Naive thymus-derived CD8-positive, alpha-beta T cell (primary cell): ENCODE data around the gene AP2A1. TPM values are rescaled to one million over a fixed set of nuclear protein-coding genes. Genes with fewer than 3 reads are reported as not detected.

Experiments used
- ATAC-seq, 2 donors: fragments of 150-1000 bp; cut with Tn5 transposase in 1 of 2; sonication (Bioruptor Pico), chemical (Tn5 transposase) in 1 of 2; 1 replicate in 1 of 2; 2 replicates in 1 of 2; pipeline ENCODE4 v1.10.0; 2021; ENCODE audit warnings: mild to moderate bottlenecking in 2 of 2, moderate library complexity in 2 of 2
- POLR2A ChIA-PET: fragments of 350-600 bp; sonication (Branson Sonifier 250); formaldehyde crosslinking; loops from one replicate; lab custom pipeline; 2021; ENCODE audit warnings: antibody characterized with exemption; lab: Charles Lee
- DNase-seq, 10 donors: peaks; one replicate each; pipeline versions ENCODE4 v3.0.0 to v3.0.0-alpha.2; 2020 to 2022
- H3K27ac Mint-ChIP-seq, 10 donors: one replicate each; pipeline ENCODE4 v1.8.0; 2020 to 2022; ENCODE audit warnings: mild to moderate bottlenecking in 10 of 10, mixed read lengths in 10 of 10, moderate library complexity in 4 of 10, inconsistent platforms in 1 of 10
- H3K27me3 Mint-ChIP-seq, 5 donors: one replicate each; pipeline ENCODE4 v1.8.0; 2021 to 2022; ENCODE audit warnings: mixed read lengths in 5 of 5
- H3K36me3 Mint-ChIP-seq, 3 donors: one replicate each; pipeline ENCODE4 v1.8.0; 2020 to 2022; ENCODE audit warnings: mixed read lengths in 3 of 3, mild to moderate bottlenecking in 2 of 3, inconsistent platforms in 1 of 3
- H3K4me1 Mint-ChIP-seq, 4 donors: one replicate each; pipeline ENCODE4 v1.8.0; 2021 to 2022; ENCODE audit warnings: mixed read lengths in 4 of 4
- H3K4me3 Mint-ChIP-seq, 10 donors: one replicate each; pipeline ENCODE4 v1.8.0; 2020 to 2022; ENCODE audit warnings: mild to moderate bottlenecking in 10 of 10, mixed read lengths in 10 of 10, moderate library complexity in 6 of 10, inconsistent platforms in 1 of 10
- H3K9me3 Mint-ChIP-seq, 9 donors: one replicate each; pipeline ENCODE4 v1.8.0; 2020 to 2022; ENCODE audit warnings: mixed read lengths in 9 of 9, mild to moderate bottlenecking in 3 of 9, inconsistent platforms in 1 of 9, moderate library complexity in 1 of 9
- polyA plus RNA-seq, 3 donors: library from polyadenylated mRNA; unstranded; fragments of 300-500 nt; fragmentation: Illumina TruSeq; gene quantifications; one replicate each; pipeline ENCODE4 v1.2.3, GENCODE V29; 2021
- total RNA-seq, 8 experiments: library from RNA in 2 of 8; stranded (reverse) in 2 of 8; gene quantifications; one replicate each; pipeline ENCODE4 v1.2.3 and lab custom pipeline; 2021 to 2026

Gene AP2A1
- total and polyA plus RNA-seq, 5 experiments from 2014 or later, result 4.5 to 57.8 (median 6.5) TPM

DNA sequence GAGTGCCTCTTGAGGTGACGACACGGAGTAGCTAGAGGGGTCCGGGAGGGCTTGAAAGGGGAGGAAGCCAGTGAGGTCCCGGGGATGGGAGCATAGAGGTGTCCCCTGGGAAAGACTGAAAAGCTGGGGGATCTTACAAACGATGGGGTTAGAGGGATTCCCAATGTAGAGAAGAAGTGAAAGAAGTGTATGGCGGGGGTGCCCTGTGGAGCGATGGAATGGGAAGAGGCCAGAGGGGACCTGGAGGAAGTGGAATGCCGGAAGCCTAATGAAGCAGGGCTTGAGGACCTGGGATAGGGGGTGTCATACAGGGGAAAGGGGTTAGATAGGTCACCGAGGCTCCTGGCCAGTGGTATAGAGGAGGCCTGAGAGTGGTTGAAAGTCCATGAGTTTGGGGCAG is 580 bp downstream of the AP2A1 start:
- peak overlapping the region; percentile 76 to 97 (median 88) for H3K27ac Mint-ChIP-seq
- POLR2A ChIA-PET, result interaction anchor here (0.5 to 3.6 kb wide), 11 partner anchors 38 to 957 kb away, joined by 3 to 40 read pairs (median 5); partner anchors contain the start of genes AKT1S1, ATF5, FUZ and NUP62

DNA sequence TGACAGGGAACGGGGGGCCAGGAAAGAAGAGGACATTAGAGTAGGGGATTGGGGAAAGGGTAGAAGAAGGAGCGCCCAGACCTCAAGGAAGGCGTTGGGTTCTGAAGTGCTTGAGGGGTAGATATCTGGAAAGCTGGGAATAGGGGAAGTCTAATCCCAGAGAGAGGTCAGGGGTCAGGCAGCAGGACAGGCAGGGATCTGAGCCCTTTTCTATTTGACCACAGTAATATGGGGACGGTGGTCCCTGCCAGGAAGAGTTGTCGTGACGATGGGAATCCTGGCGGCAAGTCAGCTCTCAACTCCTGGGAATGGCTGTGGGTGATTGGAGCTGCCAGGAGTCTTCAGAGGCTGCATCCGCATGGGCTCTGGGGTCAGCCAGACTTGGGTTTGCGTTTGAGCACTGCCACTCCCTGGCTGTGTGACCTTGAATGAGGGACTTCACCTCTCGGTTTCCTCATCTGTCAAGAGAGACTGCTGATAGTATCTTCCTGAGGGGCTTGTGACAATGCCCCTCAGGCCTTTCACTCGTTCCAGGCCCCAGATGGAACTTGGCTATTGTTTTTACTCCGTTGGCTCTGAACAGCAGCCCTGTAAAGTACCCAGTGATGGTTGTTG is 1.3 kb downstream of the AP2A1 start:
- H3K4me1 Mint-ChIP-seq, result peaks cover 36 to 52% (median 44%) of the 10 kb centered on the region in 4 donors
- POLR2A ChIA-PET, result interaction anchor here (0.5 to 3.6 kb wide), 5 partner anchors 39 to 215 kb away, joined by 3 to 40 read pairs (median 4); partner anchors contain the start of gene FUZ
- H3K4me3 Mint-ChIP-seq, result peak overlapping the region; percentile 77 to 97 (median 91)

More for the DNA sequence above, 580 bp downstream of the AP2A1 start:
- no peaks in the 10 kb centered on the region for H3K9me3 Mint-ChIP-seq
- peak overlapping the region; percentile 77 to 97 (median 91) for H3K4me3 Mint-ChIP-seq
- peaks cover 0 to 9% (median 0%) of the 10 kb centered on the region in 3 donors for H3K36me3 Mint-ChIP-seq
- peaks cover 0 to 4% (median 0%) of the 10 kb centered on the region in 5 donors for H3K27me3 Mint-ChIP-seq
- no peak for DNase-seq
- peaks cover 31 to 48% (median 41%) of the 10 kb centered on the region in 4 donors for H3K4me1 Mint-ChIP-seq
- no peak for ATAC-seq

DNA sequence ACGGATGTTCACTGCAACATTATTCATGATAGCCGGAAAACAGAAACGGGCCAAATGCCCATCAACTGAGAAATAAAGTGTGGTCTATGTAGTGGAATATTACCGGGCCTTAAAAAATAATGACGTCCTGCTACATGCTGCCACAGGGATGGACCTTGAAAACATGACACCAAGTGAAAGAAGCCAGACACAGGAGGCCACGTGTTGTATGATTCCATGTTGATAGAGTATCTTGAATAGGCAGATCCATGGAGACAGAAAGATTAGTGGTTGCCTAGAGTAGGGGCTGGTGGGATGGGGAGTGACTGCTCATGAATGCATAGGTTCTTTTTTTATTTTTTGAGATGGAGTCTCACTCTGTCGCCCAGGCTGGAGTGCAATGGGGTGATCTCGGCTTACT is 3.7 kb downstream of the AP2A1 start:
- Mint-ChIP-seq H3K27ac (peak overlapping the region in 2 of 10 donors; percentile 48 to 55), H3K4me3 (peak overlapping the region in 1 of 10 donors; percentile 6), H3K36me3 (peaks cover 0 to 19% (median 8%) of the 10 kb centered on the region in 3 donors), H3K27me3 (peaks cover 0 to 4% (median 0%) of the 10 kb centered on the region in 5 donors), H3K9me3 (no peaks in the 10 kb centered on the region), H3K4me1 (peaks cover 39 to 66% (median 51%) of the 10 kb centered on the region in 4 donors)
- DNase-seq (no peak), ATAC-seq (no peak)
- POLR2A ChIA-PET, result interaction anchor here (0.7 kb wide), 3 partner anchors 40 to 752 kb away, joined by 4 to 8 read pairs (median 7); no protein-coding TSS in a partner anchor

More for the DNA sequence above, 1.3 kb downstream of the AP2A1 start:
- no peak for DNase-seq
- H3K27me3 Mint-ChIP-seq, result peaks cover 0 to 4% (median 0%) of the 10 kb centered on the region in 5 donors
- peaks cover 0 to 13% (median 3%) of the 10 kb centered on the region in 3 donors for H3K36me3 Mint-ChIP-seq
- H3K27ac Mint-ChIP-seq, result peak overlapping the region in 9 of 10 donors; percentile 76 to 97 (median 90)
- ATAC-seq, result no peak
- no peaks in the 10 kb centered on the region for H3K9me3 Mint-ChIP-seq

DNA sequence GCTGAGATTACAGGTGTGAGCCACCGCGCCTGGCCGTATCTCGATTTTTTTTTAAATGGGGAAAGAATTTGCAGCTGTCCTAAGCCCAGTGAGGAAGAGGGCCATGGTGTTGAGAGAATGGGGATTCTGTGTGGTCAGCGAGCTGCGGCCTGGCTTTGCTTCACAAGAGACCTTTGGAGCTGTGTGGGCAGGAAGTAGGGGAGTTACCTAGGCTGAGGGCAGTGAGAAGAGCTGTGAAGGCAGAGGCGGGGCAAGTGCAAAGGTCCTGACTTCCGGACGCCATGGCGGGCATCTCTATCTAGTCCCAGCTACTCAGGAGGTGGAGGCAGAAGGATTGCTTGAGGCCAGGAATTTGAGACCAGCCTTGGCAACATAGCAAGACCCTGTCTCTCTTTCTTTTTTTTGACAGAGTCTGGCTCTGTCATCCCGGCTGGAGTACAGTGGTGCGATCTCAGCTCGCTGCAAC is 4.9 kb downstream of the AP2A1 start:
- Mint-ChIP-seq H3K27me3 (no peaks in the 10 kb centered on the region), H3K4me1 (peaks cover 38 to 69% (median 53%) of the 10 kb centered on the region in 4 donors), H3K36me3 (peaks cover 0 to 22% (median 8%) of the 10 kb centered on the region in 3 donors), H3K27ac (peak overlapping the region in 3 of 10 donors; percentile 16 to 43 (median 37)), H3K4me3 (peak overlapping the region in 2 of 10 donors; percentile 6 to 7), H3K9me3 (no peaks in the 10 kb centered on the region)
- POLR2A ChIA-PET, result no interaction called here
- ATAC-seq, result no peak
- no peak for DNase-seq

GRCh38 chr19:49772850-49773432 is 6.1 kb downstream of the AP2A1 start:
- Mint-ChIP-seq H3K27ac (peak overlapping the region in 3 of 10 donors; percentile 67 to 83 (median 75)), H3K27me3 (no peaks in the 10 kb centered on the region), H3K9me3 (no peaks in the 10 kb centered on the region), H3K4me3 (no peak overlapping the region), H3K4me1 (peaks cover 30 to 61% (median 44%) of the 10 kb centered on the region in 4 donors), H3K36me3 (peaks cover 0 to 23% (median 8%) of the 10 kb centered on the region in 3 donors)
- POLR2A ChIA-PET, result no interaction called here
- no peak for ATAC-seq
- no peak for DNase-seq

DNA sequence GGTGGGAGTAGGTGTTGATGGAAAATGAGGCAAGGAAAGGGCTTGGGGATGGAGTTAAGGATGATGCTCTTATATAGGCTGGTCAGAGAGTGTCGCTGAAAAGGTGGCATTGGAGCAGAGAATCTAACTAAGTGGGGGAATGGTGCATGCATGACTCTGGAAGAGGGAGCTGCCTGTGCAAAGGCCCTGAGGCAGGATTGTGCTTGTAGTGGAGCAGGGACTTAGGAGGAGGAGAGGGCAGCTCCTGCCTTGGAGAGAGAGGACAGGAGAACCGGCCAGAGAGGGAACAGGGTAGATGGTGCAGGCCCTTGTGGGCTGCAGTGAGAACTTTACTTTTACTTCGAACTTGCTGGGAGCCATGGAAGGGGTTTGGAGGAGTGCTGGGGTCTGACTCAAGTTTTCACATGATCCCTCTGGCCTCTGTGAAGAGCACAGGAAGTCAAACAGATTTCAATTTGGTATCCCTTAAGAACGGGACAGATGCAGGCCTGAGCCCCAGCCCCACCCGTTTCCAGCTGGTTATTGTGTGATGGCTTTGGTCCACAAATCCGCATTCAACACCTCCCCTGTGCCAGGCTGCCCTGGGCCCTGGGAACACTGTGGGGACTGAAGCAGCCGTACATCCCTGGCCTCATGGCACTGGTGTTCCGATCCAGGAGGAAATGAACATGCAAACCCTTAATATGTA is 7.0 kb downstream of the AP2A1 start:
- POLR2A ChIA-PET, result no interaction called here
- Mint-ChIP-seq H3K4me1 (peaks cover 26 to 52% (median 37%) of the 10 kb centered on the region in 4 donors), H3K36me3 (peaks cover 0 to 23% (median 8%) of the 10 kb centered on the region in 3 donors), H3K27me3 (no peaks in the 10 kb centered on the region), H3K9me3 (no peaks in the 10 kb centered on the region), H3K27ac (peak overlapping the region in 3 of 10 donors; percentile 25 to 83 (median 67)), H3K4me3 (peak overlapping the region in 1 of 10 donors; percentile 35)
- no peak for DNase-seq
- no peak for ATAC-seq

GRCh38 chr19:49774969-49775368 is 8.2 kb downstream of the AP2A1 start:
- Mint-ChIP-seq H3K4me3 (no peak overlapping the region), H3K36me3 (peaks cover 0 to 24% (median 9%) of the 10 kb centered on the region in 3 donors), H3K27ac (no peak overlapping the region), H3K4me1 (peaks cover 24 to 49% (median 34%) of the 10 kb centered on the region in 4 donors), H3K27me3 (no peaks in the 10 kb centered on the region), H3K9me3 (no peaks in the 10 kb centered on the region)
- ATAC-seq (no peak), DNase-seq (no peak)
- POLR2A ChIA-PET, result no interaction called here

GRCh38 chr19:49775742-49776370 is 9.1 kb downstream of the AP2A1 start:
- POLR2A ChIA-PET, result interaction anchor here (1.7 kb wide), 1 partner anchor 12 kb away, joined by 3 read pairs; the partner anchor contains the start of gene TSKS
- Mint-ChIP-seq H3K4me3 (peak overlapping the region in 2 of 10 donors; percentile 11 to 36), H3K36me3 (peaks cover 0 to 24% (median 9%) of the 10 kb centered on the region in 3 donors), H3K27ac (peak overlapping the region in 7 of 10 donors; percentile 41 to 89 (median 75)), H3K4me1 (peaks cover 26 to 51% (median 38%) of the 10 kb centered on the region in 4 donors), H3K27me3 (no peaks in the 10 kb centered on the region), H3K9me3 (no peaks in the 10 kb centered on the region)
- ATAC-seq (peak; percentile 39 to 72), DNase-seq (no peak)

DNA sequence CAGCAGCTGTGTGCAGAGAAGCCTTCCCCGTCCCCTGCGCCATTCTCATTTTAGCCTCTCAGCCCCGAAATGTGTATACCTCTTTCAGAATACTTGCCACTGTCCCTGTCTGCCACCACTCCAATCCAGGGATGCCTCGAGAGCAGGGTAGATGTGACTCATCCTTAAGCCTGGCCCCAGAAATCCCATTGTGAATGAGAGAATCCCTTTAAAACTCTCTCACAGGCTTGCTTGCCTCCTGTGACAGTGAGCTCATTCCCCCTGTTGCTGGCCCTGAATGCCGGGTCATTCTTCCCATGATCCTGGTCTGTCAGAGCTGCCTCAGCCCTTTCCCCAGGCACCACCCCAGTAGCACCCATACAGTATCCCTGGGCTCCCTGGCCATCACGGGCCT is 9.6 kb downstream of the AP2A1 start:
- POLR2A ChIA-PET, result interaction anchor here (1.7 kb wide), 1 partner anchor 13 kb away, joined by 3 read pairs; the partner anchor contains the start of gene TSKS
- no peaks in the 10 kb centered on the region for H3K27me3 Mint-ChIP-seq
- H3K4me1 Mint-ChIP-seq, result peaks cover 30 to 54% (median 42%) of the 10 kb centered on the region in 4 donors
- no peak for ATAC-seq
- peak overlapping the region in 5 of 10 donors; percentile 66 to 89 (median 76) for H3K27ac Mint-ChIP-seq
- H3K9me3 Mint-ChIP-seq, result no peaks in the 10 kb centered on the region
- H3K36me3 Mint-ChIP-seq, result peaks cover 0 to 27% (median 9%) of the 10 kb centered on the region in 3 donors
- peak overlapping the region in 1 of 10 donors; percentile 36 for H3K4me3 Mint-ChIP-seq
- no peak for DNase-seq

- H3K27me3 Mint-ChIP-seq, result no peaks in the 10 kb centered on the region
- ATAC-seq (no peak), DNase-seq (no peak)
- H3K9me3 Mint-ChIP-seq, result no peaks in the 10 kb centered on the region
- H3K4me3 Mint-ChIP-seq, result peak overlapping the region in 1 of 10 donors; percentile 73
- H3K27ac Mint-ChIP-seq, result peak overlapping the region in 7 of 10 donors; percentile 29 to 81 (median 56)
- H3K36me3 Mint-ChIP-seq, result peaks cover 3 to 36% (median 11%) of the 10 kb centered on the region in 3 donors
- H3K4me1 Mint-ChIP-seq, result peaks cover 23 to 33% (median 29%) of the 10 kb centered on the region in 4 donors
- POLR2A ChIA-PET, result no interaction called here
Observed at GRCh38 chr19:49779731-49780555, 13.1 kb downstream of the AP2A1 start.

DNA sequence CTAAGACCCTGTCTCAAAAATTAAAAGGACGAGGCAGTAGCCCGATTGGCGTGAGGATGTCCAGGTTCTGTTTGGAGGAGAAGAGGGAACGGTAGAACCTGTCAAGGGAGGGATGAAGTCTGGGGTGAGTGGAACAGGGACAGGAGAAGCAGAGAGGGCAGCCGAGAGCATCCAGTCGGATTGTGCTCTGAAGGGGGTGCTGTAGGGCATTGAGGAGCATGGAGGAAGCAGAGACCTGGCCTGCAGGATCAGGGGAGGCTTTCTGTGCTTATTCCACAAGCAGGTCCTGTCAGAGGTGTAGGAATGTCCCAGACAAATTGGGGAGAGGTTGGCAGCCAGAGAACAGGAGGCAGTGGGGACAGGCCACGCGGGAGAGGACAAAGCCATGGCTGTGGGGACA is 14.1 kb downstream of the AP2A1 start:
- Mint-ChIP-seq H3K4me3 (peak overlapping the region in 1 of 10 donors; percentile 73), H3K9me3 (no peaks in the 10 kb centered on the region), H3K36me3 (peaks cover 7 to 43% (median 11%) of the 10 kb centered on the region in 3 donors), H3K27ac (peak overlapping the region in 5 of 10 donors; percentile 22 to 81 (median 40)), H3K4me1 (peaks cover 23 to 28% (median 27%) of the 10 kb centered on the region in 4 donors), H3K27me3 (no peaks in the 10 kb centered on the region)
- POLR2A ChIA-PET, result no interaction called here
- ATAC-seq (no peak), DNase-seq (no peak)
